GM19452 (cell line): Measurements from ENCODE around the gene CDK5RAP1.

ENCODE experiments used
- ATAC-seq: cut with Tn5 transposase; IDR thresholded peaks from one replicate; pipeline ENCODE4 v1.9.1; 2021; ENCODE audit not compliant: unreplicated experiment

CDK5RAP1 gene

DNA sequence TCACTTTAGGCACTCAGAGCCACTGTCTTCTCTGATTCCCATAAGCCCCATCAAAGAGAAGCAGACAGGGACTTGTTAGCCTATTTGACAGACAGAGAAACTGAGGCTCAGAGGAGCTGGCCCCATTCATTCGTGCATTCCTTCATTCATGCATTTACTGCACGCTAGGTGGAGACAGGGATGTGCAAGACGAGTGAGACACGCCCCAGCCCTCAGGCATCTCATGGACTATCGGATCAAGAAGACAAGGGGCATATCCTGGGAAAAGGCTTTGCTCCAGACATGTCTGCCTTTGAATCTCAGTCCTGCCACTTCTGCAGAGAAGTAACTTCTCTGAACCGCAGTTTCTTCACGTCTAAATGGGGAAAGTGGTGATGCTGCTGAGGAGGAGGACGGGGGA lies 64.2 kb downstream of the CDK5RAP1 start:
- ATAC-seq: no peak

DNA sequence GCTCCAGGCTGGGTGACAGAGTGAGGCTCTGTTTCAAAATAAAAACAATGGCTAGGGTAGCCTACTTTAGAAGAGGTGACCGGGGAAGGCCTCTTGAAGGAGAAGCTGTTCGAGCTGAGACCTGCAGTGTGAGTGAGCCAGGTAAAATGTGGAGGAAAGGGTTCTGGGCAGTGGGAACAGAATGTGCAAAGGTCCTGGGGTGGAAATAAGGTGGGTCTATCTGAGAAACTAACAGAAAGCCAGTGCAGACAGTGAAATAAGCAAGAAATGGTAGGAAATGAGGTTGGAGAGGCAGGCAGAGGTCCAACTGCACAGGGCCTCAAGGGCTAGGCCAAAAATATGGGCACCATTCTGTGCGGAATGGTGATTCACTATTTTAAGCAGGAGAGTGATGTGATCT lies 64.9 kb downstream of the CDK5RAP1 start:
- ATAC-seq: no peak

DNA sequence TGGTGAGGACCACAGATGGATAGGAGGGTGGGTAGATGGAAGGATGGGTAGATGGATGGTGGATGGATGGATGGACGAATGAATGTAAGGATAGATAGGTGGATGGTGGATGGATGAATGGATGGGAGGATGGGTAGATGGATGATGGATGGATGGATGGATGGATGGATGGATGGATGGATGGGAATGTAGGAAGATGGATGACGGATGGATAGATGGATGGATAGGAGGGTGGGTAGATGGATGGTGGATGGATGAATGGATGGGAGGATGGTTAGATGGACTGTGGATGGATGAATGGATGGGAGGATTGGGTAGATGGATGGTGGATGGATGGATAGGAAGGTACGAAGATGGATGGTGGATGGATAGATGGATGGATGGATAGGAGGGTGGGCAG lies 67.2 kb downstream of the CDK5RAP1 start:
- no peak for ATAC-seq

DNA sequence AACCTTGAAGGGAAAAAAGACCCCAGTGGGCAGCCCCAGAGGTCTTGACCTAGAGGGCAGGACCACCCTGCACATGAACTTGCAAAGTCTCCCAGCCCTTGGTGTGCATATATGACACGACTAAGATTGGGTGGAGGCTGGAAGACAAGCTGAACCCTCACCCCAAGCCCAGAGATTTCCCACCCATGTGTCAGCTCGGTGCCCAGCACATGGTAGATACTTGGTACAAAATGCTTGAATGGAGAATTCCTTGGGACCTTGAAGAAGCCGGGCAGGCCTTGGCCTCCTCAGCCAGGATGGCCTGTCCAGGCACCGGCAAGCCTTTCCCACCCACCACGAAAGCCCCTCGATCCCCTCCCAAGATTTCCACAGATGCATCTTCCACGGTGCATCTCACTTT lies 67.7 kb downstream of the CDK5RAP1 start:
- ATAC-seq: no peak

DNA sequence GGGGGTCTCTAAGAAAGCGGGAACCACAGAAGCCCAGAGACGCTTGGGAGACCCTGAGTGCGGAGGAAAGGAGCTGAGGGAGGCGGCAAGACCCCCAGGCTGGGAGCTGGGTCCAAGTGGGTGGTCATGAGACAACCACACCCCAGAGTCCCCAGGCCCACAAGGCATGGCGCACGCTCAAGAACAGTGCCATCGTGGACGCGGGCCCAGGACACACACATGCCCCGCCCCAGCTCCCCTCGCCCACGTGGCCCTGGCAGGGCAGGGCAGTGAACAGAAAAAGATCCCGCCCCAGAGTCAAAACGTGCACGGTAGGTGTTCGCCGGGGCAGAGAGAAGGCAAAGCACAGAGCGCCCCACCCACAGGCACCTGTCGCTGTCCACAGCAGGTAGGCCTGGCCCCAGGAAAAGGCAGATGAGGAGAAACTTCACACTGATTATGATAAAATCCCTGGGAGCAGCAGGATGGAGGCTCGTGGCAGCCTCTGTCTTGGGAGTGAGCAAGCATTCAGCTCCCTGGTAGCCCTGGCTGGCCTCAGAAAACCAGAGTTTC lies 68.3 kb downstream of the CDK5RAP1 start:
- ATAC-seq: no peak

DNA sequence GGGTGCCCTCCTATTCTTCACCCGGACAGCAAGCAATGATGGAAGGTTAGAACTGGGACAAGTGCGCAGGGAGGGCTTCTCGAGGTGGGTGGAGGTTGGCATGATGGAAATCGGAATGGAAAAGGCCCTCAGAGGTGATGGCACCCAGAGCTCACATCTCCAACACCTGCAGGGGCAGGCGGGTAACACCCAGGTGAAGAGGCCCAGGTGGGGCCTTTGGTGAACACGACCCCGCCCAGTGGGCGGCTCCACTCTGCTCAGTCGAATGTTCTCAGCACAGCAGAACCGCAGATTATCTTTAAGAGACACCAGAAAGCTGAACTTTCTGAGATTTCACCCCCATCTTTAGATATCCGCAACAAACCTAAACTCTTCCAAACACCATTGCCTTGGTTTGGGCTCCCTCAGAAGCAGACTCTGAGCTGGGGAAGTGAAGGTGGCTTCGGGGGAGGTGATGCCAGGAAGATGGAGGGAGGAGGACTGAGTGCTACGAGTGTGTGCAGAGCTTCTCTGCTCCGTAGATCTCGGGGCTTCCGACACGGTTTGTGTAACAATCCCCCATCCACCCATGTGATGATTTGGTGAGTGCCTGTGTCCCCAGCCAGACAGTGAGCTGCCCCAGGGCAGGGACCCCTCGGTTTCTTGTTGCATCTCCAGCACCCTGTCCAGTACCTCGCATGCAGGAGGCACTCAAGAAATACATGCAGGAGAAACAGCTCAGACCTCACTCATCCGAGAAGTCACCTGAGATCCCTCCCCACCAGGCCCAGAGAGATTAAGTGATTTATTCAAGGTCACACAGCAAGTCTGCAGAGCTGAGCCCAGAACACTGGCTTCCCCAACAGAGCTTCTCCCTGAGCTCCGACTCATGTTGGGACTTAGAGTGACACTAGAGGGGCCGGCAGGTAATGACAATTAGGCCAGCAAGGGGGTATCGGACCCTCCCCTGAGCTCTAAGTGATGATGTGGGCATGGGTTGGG lies 72.9 kb downstream of the CDK5RAP1 start:
- no peak for ATAC-seq

DNA sequence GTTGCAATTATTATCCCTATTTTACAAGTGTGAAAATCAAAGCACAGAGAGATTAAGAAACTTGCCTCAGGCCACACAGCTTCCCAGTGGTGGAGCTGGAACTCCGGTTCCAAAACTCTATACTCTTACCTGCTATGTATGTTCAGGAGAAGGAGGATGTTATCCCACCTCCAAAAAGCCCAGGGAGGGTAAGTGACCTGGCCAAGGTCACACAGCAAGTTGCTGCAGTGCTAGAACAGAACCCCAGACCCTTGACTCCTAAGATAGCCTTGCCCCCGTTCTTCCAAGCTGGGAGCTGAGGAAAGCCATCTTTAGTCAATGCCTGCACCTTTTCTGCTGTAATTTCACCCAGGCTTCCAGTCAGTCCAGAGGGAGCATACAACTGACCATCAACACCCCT lies 76.0 kb downstream of the CDK5RAP1 start:
- no peak for ATAC-seq

DNA sequence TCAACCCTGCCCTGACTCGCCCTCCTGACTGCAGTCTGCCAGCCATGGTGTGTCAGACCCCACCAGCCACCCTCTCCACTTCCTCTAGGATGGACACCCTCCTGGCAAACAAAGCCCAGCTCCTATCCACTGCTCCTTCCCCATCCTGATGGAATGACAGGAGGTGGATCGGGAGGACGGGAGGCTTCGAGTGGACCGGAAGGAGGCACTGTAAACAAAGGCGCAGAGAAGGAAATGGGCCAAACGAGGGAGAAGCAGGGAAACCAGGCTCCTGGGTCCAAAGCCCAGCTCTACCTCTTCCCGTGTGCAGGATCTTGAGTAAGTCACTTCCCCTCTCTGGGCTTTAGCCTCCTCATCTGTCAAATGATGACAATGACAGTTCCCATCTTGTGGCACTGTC lies 78.1 kb downstream of the CDK5RAP1 start:
- no peak for ATAC-seq

DNA sequence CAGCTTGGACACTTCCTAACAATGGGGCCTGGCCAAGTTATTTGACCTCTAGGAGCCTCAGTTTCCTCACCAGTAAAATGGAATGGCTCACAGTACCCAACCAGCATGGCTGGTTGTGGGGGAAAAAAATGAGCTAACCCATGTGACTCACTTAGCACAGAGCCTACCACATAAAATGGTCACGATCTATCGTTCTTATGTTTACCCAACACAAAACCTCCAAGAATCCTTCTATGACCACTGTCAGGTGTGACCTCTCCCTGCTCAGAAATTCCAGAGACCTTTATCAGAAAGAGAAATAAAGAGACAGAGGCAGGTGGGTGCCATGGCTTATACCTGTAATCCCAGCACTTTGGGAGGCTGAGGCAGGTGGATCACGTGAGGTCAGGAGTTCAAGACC lies 78.9 kb downstream of the CDK5RAP1 start:
- ATAC-seq: no peak

DNA sequence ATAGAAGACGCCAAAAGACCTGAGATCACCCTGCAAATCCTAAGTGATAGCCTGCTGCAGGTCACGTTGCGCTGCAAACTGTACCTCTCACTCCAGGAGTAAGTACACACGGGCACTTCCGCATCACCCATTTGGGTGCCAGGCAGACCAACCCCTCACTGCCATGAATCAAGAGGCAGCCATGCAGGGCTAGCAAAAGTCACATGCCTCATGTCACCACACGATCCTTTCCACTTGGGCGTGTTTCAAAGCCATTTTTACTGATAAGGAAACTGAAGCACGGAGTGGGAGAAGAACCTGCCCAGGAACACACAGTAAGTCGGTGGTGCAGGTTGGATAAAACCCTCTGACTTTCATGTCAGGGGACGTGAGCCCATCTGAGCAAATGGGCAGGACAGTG lies 81.3 kb downstream of the CDK5RAP1 start:
- ATAC-seq: no peak

DNA sequence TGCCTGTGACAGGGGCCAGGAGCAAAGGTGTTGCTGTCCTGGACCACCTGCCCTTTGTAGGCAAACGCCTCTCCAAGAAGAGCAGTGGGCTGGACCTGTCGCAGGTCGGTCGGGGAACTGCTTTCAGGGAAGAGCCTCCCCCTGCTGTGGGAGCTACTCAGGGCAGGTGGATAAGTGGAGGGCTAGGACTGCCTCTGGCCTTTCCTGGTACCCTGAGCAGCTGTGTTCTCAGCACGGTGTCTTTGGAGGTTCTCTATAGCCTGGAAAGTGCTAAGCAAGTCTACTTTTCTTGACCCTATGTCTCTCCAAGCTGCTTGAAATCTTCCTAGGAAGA lies 83.3 kb downstream of the CDK5RAP1 start:
- ATAC-seq: no peak

DNA sequence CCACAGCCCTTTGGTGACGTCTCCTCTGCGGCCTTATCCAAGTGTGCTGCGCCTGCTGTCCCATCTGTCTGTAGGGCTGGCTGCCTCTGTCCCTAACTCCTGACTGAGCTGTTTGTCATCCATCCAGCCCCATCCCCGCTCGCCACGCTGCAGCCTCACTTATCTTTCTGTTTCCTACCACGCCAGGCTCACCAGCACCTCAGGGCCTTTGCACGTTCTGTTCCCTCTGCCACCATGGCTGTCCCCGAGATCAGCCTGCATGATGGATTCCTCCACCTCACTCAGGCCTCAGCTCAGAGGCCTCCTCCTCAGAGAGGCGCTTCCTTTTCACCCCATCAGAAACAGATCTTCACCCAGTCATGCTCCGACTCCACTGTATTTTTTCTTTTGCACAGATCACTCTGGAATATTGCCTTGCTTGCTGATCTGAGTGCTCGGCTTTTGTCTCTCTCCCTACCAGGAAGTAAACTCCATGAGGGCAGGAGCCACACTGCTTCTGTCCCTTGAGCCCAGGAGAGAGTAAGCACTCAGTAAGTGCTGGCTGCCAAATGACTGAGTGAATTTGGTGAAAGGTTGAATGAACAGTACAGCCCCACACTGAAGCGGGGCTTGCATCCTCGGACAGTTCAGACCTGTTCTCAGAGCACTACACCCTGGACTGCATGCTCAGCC lies 83.8 kb downstream of the CDK5RAP1 start:
- ATAC-seq: no peak

DNA sequence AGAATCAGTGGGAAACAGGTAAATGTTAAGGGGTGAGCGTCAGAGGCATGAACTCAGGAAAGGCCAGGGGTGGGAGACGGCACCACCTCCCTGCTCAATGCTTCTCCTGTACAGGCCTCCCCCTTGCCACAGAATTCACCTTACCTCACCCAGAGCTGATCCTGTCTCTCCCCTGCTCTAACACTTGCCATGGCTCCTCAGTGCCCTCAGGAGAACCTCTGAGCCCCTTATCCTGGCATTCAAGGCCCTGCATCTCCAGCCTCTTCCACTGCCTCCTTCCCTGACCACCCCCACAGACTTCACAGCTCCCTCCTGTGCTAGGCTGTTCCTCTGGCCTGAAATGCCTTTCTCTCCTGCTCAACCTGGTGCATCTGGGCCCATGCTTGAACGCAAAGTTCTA lies 84.4 kb downstream of the CDK5RAP1 start:
- ATAC-seq: no peak

DNA sequence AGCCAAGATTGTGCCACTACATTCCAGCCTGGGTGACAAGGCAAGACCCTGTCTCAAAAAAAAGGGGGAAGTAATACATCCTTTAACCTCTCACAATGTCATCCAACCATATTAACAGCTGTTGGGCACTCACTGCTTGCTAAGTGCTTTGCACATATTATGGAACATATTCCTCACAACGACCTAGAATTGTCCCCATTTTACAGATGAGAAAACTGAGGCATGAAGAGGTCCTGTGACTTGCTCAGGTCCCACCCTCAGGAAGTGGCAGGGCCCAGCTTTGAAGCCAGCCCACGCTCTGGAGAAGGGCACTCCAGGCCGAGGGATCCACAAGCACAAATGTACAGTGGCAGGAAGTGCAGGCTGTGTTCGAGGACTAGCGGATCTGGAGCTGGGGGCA lies 85.0 kb downstream of the CDK5RAP1 start:
- ATAC-seq: no peak

DNA sequence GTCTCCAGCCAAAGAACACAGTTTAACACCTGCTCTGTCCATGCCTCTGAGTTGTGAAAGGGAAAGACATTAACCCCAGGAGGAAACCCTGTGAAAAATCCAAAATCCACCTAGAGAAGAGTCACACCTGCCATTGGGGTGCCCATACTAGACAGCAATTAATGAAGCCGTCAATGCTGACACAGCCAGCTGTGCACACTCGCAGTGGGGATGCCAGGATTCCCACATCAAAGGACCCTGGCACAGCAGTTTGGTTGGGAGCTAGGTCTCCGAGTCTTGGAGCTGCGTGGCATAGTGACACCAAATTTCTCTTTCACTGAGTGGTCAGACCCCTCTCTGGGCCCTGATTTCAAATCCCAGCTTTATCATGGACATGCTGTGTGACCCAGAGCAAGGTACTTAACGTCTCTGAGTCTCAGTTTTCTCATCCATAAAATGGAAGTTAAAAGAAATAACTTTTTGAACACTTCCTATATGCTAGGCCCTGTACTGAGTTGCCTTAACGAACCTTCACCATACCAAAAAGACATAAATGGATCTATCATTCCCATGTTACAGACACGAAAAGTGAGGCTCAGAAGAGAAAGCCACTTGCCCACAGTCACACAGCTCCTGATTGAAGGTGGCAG lies 87.5 kb downstream of the CDK5RAP1 start:
- ATAC-seq: no peak

DNA sequence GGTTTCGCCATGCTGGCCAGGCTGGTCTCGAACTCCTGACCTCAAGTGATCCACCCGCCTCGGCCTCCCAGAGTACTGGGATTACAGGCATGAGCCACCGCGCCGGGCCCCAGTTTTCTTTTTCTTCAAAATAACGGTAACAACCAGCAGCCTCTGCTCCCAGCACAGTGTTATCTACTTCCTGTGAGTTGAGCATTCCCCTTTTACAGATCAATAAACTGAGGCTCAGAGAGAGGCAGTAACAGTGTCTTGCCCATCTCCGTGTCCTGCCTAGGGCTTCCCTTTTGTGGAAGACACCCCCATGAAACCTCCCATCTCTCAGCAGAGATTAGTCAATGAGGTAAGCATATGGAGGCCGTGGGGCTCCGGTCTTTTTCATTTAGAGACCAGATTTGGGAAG lies 88.7 kb downstream of the CDK5RAP1 start:
- ATAC-seq: no peak

DNA sequence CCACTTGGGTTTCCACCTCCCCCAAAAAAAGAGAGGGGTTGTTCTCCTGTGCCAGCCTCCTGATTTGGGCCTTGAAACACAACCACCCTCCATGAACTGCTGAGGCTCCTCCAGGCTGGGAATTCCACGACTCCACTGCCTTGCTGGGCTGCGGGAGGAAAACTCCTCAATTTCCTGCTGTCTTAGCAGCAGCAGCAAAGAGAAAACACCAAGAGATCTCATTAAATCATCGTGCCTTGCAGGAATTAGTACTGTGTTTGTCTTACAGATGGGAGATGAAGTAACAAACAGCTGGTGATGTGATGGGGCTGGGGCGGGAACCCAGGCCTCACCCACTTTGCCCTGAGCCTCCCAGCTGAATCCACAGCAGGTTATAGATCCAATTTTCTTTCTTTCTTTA lies 89.3 kb downstream of the CDK5RAP1 start:
- no peak for ATAC-seq

DNA sequence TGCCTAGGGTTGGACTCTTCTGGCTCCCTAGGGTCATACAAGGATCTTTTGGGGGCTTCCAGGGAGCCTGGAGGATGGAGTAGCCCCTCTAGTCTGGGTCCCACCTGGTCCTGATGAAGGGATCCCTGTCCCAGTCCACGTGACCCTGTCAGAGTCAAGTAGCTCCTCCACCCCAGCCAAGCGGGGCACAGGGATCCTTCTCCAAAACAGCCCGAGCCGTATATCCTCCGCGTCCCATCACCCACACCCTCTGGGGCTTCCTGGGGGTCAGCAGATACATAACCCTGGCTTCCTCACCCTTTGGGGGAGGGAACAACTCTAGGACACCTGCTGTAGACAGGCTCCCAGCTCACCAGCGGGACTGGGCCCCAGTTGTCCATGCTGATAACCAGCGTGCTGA lies 90.3 kb downstream of the CDK5RAP1 start:
- ATAC-seq: no peak

DNA sequence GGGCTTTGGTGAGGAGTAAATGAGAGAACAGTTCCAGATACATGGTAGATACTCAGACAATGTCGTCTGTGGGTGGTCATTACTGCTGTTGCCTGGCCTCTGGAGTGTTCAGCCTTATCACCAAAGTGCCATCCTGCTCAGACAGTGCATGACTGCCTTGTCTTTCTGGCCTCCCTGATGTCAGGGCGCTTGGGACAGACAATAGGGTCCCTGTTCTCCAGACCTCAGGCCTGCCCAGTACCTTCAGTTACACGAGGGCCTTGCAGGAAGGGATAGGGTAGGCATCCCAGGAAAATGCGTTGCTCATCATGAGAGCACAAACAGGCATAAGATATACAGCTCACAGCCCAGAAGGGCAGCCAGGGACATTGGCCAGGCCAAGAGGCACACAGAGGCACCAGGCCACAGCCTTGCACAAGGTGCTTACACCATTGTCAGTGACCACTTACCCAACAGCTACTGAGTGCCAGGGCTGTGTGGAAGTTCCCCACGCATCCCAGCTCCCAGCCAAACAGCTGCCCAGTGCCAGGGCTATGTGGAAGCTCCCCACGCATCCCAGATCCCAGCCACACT lies 90.9 kb downstream of the CDK5RAP1 start:
- ATAC-seq: no peak

DNA sequence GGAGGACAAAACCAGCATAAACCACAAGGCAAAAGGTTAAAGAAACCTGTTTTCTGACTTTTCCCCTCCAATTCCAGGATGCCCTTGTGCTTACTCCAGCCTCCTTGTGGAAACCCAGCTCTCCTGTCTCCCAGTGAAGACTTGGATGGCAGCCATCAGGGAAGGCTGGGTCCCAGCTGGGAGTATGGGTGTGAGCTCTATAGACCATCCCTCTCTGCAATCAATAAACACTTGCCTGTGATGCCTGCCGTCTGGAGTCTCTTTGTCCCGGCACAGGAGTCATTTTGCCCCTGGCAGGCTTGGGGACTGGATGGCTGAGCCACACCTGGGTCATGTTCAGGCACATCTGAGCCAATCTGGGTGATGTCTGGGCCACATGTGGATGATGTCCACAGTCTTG lies 91.7 kb downstream of the CDK5RAP1 start:
- no peak for ATAC-seq
